Mesenchymal stem cell (in vitro differentiated cells and primary cell): Measurements from ENCODE around the gene RASSF5.
A peak's percentile ranks its signal among the peaks of the same experiment; 100 is the strongest.

Experiments used
- DNase-seq: peaks from one replicate; pipeline ENCODE4 v3.0.0-alpha.2; 2013
- H2AFZ ChIP-seq: one replicate; pipeline ENCODE4 v1.6.1; 2013; ENCODE audit warnings: low read depth, mild to moderate bottlenecking, control low read depth, inconsistent platforms, low read length, moderate library complexity
- H2AK5ac ChIP-seq: 2 replicates; pipeline ENCODE4 v1.6.1; 2013; ENCODE audit warnings: low read length, moderate library complexity, mild to moderate bottlenecking, inconsistent platforms; ENCODE audit not compliant: severe bottlenecking
- H2BK120ac ChIP-seq: one replicate; pipeline ENCODE4 v1.6.1; 2013; ENCODE audit warnings: low read depth, mild to moderate bottlenecking, inconsistent platforms, low read length, moderate library complexity
- H2BK12ac ChIP-seq, 2 experiments: one replicate each; pipeline ENCODE4 v1.6.1; 2013; ENCODE audit warnings: inconsistent platforms in 2 of 2, low read length in 2 of 2, mild to moderate bottlenecking in 2 of 2, moderate library complexity in 2 of 2, control low read depth in 1 of 2
- H2BK15ac ChIP-seq: one replicate; pipeline ENCODE4 v1.6.1; 2013; ENCODE audit warnings: mild to moderate bottlenecking, low read depth, inconsistent platforms; ENCODE audit not compliant: poor library complexity, severe bottlenecking
- H2BK5ac ChIP-seq: 2 replicates; pipeline ENCODE4 v1.6.1; 2013; ENCODE audit warnings: low read depth, mild to moderate bottlenecking, low read length, control low read depth, inconsistent platforms; ENCODE audit not compliant: poor library complexity, severe bottlenecking
- H3K14ac ChIP-seq, 2 experiments: one replicate each; pipeline ENCODE4 v1.6.1; 2013; ENCODE audit warnings: inconsistent platforms in 2 of 2, low read length in 2 of 2, control low read depth in 1 of 2, mild to moderate bottlenecking in 1 of 2, moderate library complexity in 1 of 2
- H3K18ac ChIP-seq, 2 experiments: one replicate each; pipeline ENCODE4 v1.6.1; 2013; ENCODE audit warnings: inconsistent platforms in 2 of 2, low read length in 2 of 2, control low read depth in 1 of 2, low read depth in 1 of 2, mild to moderate bottlenecking in 1 of 2
- H3K23ac ChIP-seq, 2 experiments: one replicate each; pipeline ENCODE4 v1.6.1; 2013; ENCODE audit warnings: inconsistent platforms in 2 of 2, low read length in 2 of 2, mild to moderate bottlenecking in 2 of 2, moderate library complexity in 2 of 2, control low read depth in 1 of 2
- H3K27ac ChIP-seq: 2 replicates; pipeline ENCODE4 v1.5.1; 2013; ENCODE audit warnings: mild to moderate bottlenecking, moderate library complexity, low read length, control low read depth, inconsistent platforms; ENCODE audit not compliant: poor library complexity, severe bottlenecking
- H3K27me3 ChIP-seq, 2 experiments: 2 replicates each; pipeline versions ENCODE4 v1.6.1 to v1.7.0; 2013; ENCODE audit warnings: low read length in 2 of 2, mild to moderate bottlenecking in 2 of 2, moderate library complexity in 2 of 2, control low read depth in 1 of 2, inconsistent platforms in 1 of 2; ENCODE audit not compliant: control insufficient read depth in 1 of 2, insufficient read depth in 1 of 2
- H3K36me3 ChIP-seq, 2 experiments: 2 replicates each; pipeline versions ENCODE4 v1.6.1 to v1.7.0; 2013; ENCODE audit warnings: low read length in 2 of 2, control low read depth in 1 of 2, inconsistent platforms in 1 of 2, low read depth in 1 of 2, mild to moderate bottlenecking in 1 of 2; ENCODE audit not compliant: insufficient read depth in 2 of 2, control insufficient read depth in 1 of 2
- H3K4ac ChIP-seq, 2 experiments: one replicate each; pipeline ENCODE4 v1.6.1; 2013; ENCODE audit warnings: inconsistent platforms in 2 of 2, low read length in 2 of 2, mild to moderate bottlenecking in 2 of 2, moderate library complexity in 2 of 2, control low read depth in 1 of 2, low read depth in 1 of 2
- H3K4me1 ChIP-seq: 2 replicates; pipeline ENCODE4 v1.6.1; 2013; ENCODE audit warnings: low read depth, low read length, control low read depth; ENCODE audit not compliant: control insufficient read depth, insufficient read depth
- H3K4me2 ChIP-seq: 2 replicates; pipeline ENCODE4 v1.6.1; 2013; ENCODE audit warnings: low read length, mild to moderate bottlenecking, inconsistent platforms; ENCODE audit not compliant: poor library complexity, severe bottlenecking
- H3K4me3 ChIP-seq, 2 experiments: 2 replicates each; pipeline versions ENCODE4 v1.5.1 to v1.7.0; 2013; ENCODE audit warnings: low read length in 2 of 2, mild to moderate bottlenecking in 2 of 2, control low read depth in 1 of 2, low read depth in 1 of 2; ENCODE audit not compliant: insufficient read depth in 1 of 2
- H3K79me1 ChIP-seq: replicated peaks from 2 replicates; pipeline ENCODE4 v1.6.1; 2013; ENCODE audit warnings: mild to moderate bottlenecking, control low read depth, low read length, inconsistent platforms; ENCODE audit not compliant: poor library complexity, severe bottlenecking
- H3K9ac ChIP-seq: 2 replicates; pipeline ENCODE4 v1.7.0; 2013; ENCODE audit warnings: mild to moderate bottlenecking, low read length, moderate library complexity
- H3K9me3 ChIP-seq: 2 replicates; pipeline ENCODE4 v1.7.0; 2013; ENCODE audit warnings: mild to moderate bottlenecking, low read length; ENCODE audit not compliant: control insufficient read depth
- H4K8ac ChIP-seq: one replicate; pipeline ENCODE4 v1.6.1; 2013; ENCODE audit warnings: inconsistent platforms, mild to moderate bottlenecking, low read length, moderate library complexity
- H4K91ac ChIP-seq: one replicate; pipeline ENCODE4 v1.6.1; 2013; ENCODE audit warnings: mild to moderate bottlenecking, low read length, inconsistent platforms
- WGBS: methylation state at CpG from one replicate; pipeline ENCODE4 v1.1.7; 2013; ENCODE audit warnings: mixed read lengths; 5-methylcytosine and 5-hydroxymethylcytosine counted together

RASSF5 gene

GRCh38 chr1:206559672-206559995, 52.3 kb downstream of the RASSF5 start:
- Histone ChIP-seq H3K27me3 (peaks cover 3 to 27% of the 10 kb centered on the region in 2 experiments), H4K91ac (peak overlapping the region; percentile 47), H2BK15ac (peak overlapping the region; percentile 30), H3K14ac (peak overlapping the region in 1 of 2 experiments; percentile 68), H2BK12ac (no peak overlapping the region), H3K18ac (no peak overlapping the region), H4K8ac (no peak overlapping the region), H3K23ac (no peak overlapping the region), H3K9ac (no peak overlapping the region), H3K27ac (no peak overlapping the region), H3K79me1 (no peaks in the 10 kb centered on the region), H3K4me1 (peaks cover 13% of the 10 kb centered on the region), H2BK120ac (no peak overlapping the region), H3K4ac (no peak overlapping the region), H3K4me2 (no peak overlapping the region), H3K9me3 (no peaks in the 10 kb centered on the region), H2AK5ac (no peak overlapping the region), H2AFZ (no peak overlapping the region), H2BK5ac (no peak overlapping the region), H3K4me3 (no peak overlapping the region), H3K36me3 (no peaks in the 10 kb centered on the region)
- no peak for DNase-seq
- WGBS = 77% methylated on average over 5 of the region's 5 CpGs

- no peak overlapping the region for H2BK120ac ChIP-seq
- H3K9ac ChIP-seq = no peak overlapping the region
- 60% methylated on average over 10 of the region's 10 CpGs for WGBS
- peak overlapping the region; percentile 13 for H2BK15ac ChIP-seq
- no peaks in the 10 kb centered on the region for H3K9me3 ChIP-seq
- H3K27me3 ChIP-seq = peaks cover 3 to 26% of the 10 kb centered on the region in 2 experiments
- no peaks in the 10 kb centered on the region for H3K36me3 ChIP-seq
- H4K8ac ChIP-seq = no peak overlapping the region
- H2BK12ac ChIP-seq = no peak overlapping the region
- H2BK5ac ChIP-seq = no peak overlapping the region
- DNase-seq = peak; percentile 38
- no peak overlapping the region for H4K91ac ChIP-seq
- H3K23ac ChIP-seq = no peak overlapping the region
- no peak overlapping the region for H2AFZ ChIP-seq
- H3K4me2 ChIP-seq = no peak overlapping the region
- H3K18ac ChIP-seq = no peak overlapping the region
- peaks cover 13% of the 10 kb centered on the region for H3K4me1 ChIP-seq
- no peak overlapping the region for H3K27ac ChIP-seq
- H3K4ac ChIP-seq = no peak overlapping the region
- H3K4me3 ChIP-seq = no peak overlapping the region
- no peak overlapping the region for H2AK5ac ChIP-seq
- H3K79me1 ChIP-seq = no peaks in the 10 kb centered on the region
- no peak overlapping the region for H3K14ac ChIP-seq
Measured at GRCh38 chr1:206560007-206560716, 52.8 kb downstream of the RASSF5 start.

GRCh38 chr1:206563367-206564207, 56.3 kb downstream of the RASSF5 start:
- H3K36me3 ChIP-seq = no peaks in the 10 kb centered on the region
- H3K27me3 ChIP-seq = peaks cover 3 to 31% of the 10 kb centered on the region in 2 experiments
- no peak overlapping the region for H4K91ac ChIP-seq
- peaks cover 3% of the 10 kb centered on the region for H3K4me1 ChIP-seq
- DNase-seq = no peak
- 93% methylated on average over 1 of the region's 1 CpG for WGBS
- H3K4ac ChIP-seq = no peak overlapping the region
- H3K14ac ChIP-seq = no peak overlapping the region
- no peak overlapping the region for H2BK15ac ChIP-seq
- no peak overlapping the region for H3K4me3 ChIP-seq
- no peak overlapping the region for H3K9ac ChIP-seq
- H3K23ac ChIP-seq = no peak overlapping the region
- no peaks in the 10 kb centered on the region for H3K79me1 ChIP-seq
- H2BK5ac ChIP-seq = no peak overlapping the region
- no peak overlapping the region for H3K4me2 ChIP-seq
- H3K9me3 ChIP-seq = no peaks in the 10 kb centered on the region
- H2AFZ ChIP-seq = no peak overlapping the region
- no peak overlapping the region for H3K18ac ChIP-seq
- H2AK5ac ChIP-seq = no peak overlapping the region
- H4K8ac ChIP-seq = no peak overlapping the region
- H2BK12ac ChIP-seq = no peak overlapping the region
- H2BK120ac ChIP-seq = no peak overlapping the region
- H3K27ac ChIP-seq = no peak overlapping the region

- Histone ChIP-seq H3K9ac (no peak overlapping the region), H2BK12ac (no peak overlapping the region), H3K9me3 (no peaks in the 10 kb centered on the region), H3K4me3 (no peak overlapping the region), H3K79me1 (no peaks in the 10 kb centered on the region), H3K18ac (no peak overlapping the region), H3K36me3 (no peaks in the 10 kb centered on the region), H3K4ac (no peak overlapping the region), H4K8ac (no peak overlapping the region), H3K27me3 (peaks cover 3 to 28% of the 10 kb centered on the region in 2 experiments), H2AFZ (no peak overlapping the region), H3K4me2 (no peak overlapping the region), H2BK15ac (no peak overlapping the region), H2AK5ac (no peak overlapping the region), H2BK120ac (no peak overlapping the region), H3K14ac (no peak overlapping the region), H4K91ac (no peak overlapping the region), H3K23ac (no peak overlapping the region), H3K27ac (no peak overlapping the region), H2BK5ac (no peak overlapping the region), H3K4me1 (no peaks in the 10 kb centered on the region)
- 100% methylated on average over 2 of the region's 4 CpGs for WGBS
- DNase-seq = no peak
Measured at GRCh38 chr1:206565995-206566394, 58.7 kb downstream of the RASSF5 start.
